NOMO-1 (cell line): Measurements from ENCODE around the gene PKD1.

ENCODE experiments used
- DNase-seq, 2 experiments: peaks; one replicate each; lab custom pipeline; 2025; ENCODE audit not compliant: unreplicated experiment in 2 of 2; lab: John Stamatoyannopoulos, UW

The PKD1 gene

DNA sequence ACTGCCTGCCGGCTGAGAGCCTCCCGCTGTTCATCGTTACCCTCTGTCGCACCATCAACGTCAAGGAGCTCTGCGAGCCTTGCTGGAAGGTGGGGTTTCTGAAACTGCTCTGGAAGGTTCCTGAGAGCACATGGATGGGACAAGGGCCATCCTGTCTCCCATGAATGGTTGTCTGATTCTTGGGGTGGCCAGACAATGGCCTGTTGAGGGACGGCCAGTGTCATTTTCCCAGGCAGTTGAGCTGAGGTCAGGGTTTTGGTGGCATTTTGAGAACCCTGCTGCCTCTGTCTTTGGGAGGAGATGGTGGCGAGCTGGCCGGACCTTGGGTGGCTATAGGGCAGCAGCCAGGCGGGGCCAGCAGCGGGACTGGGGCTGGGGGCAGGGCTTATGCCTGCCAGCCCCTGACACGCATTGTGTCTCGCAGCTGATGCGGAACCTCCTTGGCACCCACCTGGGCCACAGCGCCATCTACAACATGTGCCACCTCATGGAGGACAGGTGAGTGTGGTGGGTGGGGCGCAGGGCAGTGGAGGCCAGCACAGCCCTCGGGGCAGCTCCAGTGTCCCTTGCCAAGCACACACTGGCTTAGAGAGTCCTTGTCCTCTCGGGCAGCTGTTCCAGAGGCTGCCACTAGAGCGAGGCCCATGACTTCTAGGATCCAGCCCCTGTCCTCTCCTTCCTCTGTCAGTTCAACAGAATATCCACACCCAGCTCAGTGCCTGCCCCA lies 78.9 kb downstream of the PKD1 start:
- DNase-seq, result no peak

DNA sequence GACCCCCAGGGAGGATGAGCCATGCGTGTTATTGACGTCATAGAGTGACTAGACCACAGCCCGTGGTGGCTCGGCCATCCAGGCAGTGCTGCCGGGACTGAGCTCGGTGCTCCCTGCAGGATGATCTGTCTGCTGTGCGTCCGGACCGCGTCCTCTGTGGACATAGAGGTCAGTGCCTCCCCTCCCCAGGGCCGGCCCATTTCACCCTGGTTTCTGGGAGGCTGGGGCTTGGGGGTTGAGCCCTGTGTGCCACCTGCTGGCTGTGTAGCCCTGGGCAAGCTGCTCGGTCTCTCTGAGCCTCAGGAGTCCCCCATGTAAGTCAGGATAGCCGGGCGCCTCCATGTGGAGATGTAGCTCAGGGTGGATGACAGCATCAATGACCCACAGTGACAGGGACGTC lies 79.6 kb downstream of the PKD1 start:
- no peak for DNase-seq

DNA sequence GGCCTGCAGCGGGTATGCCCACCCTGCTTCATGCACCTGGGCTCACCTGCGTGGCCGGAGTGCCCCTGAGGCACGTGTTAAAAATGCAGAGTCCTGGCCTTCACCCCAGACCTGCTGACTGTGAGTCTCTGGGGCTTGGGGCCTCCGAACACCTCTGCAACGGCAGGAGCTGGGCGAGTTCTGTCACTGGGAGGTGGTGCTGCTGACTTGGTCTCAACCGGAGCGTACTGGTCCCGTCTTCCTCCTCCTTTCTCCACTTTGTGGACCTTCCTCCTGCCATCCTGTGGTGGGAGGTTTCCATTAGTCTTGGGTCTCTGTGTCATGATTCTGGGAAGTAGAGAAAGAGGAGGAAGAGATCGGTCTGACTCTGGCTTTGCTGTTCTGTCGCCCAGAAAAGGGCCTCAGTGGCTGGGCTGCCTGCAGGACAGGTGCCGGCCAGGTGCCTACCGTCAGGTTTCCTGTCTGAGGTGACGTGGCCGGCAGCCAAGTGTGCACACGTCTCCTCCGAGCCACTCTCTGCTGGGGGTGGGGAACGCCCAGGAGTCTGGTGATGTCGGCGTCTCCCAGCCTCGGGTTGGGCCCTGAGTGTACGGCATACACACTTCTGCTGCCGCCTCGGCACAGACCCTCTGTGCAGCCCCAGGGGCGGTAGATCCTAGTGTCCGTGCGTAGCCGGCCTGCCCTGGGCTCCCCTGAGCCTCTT lies 81.0 kb downstream of the PKD1 start:
- no peak for DNase-seq

DNA sequence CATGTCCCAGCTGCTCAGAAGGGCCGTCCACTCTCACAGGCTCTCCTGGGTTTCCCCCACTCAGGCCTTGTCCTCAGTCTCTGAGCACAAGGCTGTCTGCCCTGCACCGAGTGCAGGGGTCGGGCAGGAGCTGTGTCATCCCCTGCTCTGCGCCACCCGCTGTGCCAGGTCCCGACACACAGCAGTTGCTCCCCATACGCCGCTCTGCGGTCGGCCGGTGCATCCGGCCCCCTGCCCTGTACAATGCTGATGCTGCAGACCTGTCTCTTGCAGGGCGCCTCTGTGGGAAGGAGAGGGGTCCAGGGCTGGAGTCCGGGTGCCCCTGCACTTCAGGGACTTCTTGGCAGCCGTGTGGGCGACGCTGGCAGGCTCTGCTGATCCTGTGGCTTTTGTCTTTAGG lies 81.8 kb downstream of the PKD1 start:
- no peak for DNase-seq

DNA sequence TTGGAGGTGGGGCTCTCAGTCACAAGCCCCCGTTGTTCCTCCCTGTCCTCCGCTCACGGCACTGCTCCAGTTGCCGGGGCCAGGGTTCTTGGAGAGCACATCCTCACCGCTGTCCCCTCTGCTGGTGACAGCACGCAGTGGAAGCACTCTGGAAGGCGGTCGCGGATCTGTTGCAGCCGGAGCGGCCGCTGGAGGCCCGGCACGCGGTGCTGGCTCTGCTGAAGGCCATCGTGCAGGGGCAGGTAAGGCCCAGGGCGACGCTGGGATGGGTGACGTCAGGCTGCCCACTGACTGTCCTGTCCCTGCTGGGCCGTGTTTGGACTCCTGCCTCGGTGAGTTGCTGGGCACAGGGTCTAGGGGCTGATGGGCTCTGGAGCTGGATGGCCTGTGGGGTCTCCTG lies 82.5 kb downstream of the PKD1 start:
- DNase-seq, result no peak

DNA sequence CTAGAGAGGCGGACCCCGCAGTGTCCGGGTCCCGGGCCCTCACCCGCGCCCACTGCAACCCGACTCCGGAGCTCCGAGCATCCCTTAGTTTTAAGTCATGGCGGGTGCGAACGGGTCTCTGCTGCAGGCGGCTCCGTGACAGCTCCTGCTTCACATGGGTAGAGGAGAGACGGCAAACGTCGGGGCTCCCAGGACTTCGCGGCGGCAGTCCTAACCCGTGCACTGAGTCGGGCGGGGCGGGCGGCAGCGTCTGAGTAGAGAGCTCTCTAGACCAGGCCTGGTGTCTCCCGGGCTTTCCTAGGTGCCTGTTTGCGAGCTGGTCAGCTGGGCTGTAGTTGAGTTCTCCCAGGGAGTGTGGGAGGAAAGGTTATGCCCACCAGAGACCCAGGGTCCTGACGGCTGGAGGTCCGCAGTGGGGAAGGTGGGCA lies 87.6 kb downstream of the PKD1 start:
- no peak for DNase-seq

DNA sequence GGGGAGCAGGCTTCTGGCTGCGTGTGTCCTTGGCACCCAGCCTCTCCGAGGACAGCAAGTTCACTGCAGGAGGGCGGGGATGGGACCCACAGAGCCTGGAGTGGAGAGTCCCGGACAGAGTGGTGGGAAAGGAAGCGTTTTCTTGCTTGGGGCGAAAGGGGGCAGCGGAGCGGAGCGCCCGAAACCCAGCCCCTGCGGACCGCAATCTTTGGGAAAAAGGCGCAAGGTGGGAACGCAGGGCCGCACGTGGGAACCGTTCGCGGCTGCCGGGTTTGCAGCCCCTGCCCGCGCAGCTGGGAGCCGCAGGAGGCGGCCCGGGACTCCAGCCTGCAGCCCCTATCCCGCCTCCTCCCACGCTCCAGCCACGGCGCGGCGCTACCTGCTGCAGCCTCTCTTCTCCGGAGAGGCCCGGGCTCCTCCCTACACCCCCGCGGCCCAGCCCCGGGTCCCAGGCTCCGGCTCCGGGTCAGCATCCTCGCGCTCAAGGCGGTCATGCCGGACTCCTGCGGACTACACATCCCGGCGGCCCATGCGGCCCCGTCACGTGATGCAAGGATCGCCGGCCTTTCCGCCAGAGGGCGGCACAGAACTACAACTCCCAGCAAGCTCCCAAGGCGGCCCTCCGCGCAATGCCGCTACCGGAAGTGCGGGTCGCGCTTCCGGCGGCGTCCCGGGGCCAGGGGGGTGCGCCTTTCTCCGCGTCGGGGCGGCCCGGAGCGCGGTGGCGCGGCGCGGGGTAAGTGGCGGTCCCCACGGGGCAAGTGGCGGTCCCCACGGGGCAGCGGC lies 88.2 kb downstream of the PKD1 start, which contains the start of the genes NTHL1 and TSC2:
Gene NTHL1 (minus strand): TSS at position 505 of the 786 bp plus-strand sequence. CDS start 11 bp downstream, at position 494.
Gene TSC2 (plus strand): TSS at position 656 of the 786 bp plus-strand sequence. CDS start 631 bp downstream, outside the sequence.
- peak; percentile 95 for DNase-seq

DNA sequence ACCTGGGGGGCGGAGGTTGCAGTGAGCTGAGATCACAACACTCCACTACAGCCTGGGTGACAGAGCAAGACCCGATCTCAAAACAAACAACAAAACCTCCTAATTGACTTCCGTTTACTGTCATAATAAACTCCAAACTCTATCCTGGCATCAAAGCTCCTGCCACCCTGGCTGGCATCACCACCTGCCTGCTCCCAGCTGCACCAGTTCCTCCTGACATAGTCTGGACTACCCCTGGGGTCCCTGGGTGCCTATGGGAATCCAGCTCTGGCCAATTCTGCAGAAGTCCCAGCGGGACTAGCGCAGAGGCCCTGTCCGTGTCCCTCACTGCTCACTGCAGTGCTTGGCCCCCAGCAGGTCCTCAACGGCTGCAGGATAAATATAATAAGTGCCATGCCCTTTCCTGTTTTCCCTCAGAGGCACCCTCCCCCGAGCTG lies 88.8 kb downstream of the PKD1 start:
- DNase-seq, result no peak

DNA sequence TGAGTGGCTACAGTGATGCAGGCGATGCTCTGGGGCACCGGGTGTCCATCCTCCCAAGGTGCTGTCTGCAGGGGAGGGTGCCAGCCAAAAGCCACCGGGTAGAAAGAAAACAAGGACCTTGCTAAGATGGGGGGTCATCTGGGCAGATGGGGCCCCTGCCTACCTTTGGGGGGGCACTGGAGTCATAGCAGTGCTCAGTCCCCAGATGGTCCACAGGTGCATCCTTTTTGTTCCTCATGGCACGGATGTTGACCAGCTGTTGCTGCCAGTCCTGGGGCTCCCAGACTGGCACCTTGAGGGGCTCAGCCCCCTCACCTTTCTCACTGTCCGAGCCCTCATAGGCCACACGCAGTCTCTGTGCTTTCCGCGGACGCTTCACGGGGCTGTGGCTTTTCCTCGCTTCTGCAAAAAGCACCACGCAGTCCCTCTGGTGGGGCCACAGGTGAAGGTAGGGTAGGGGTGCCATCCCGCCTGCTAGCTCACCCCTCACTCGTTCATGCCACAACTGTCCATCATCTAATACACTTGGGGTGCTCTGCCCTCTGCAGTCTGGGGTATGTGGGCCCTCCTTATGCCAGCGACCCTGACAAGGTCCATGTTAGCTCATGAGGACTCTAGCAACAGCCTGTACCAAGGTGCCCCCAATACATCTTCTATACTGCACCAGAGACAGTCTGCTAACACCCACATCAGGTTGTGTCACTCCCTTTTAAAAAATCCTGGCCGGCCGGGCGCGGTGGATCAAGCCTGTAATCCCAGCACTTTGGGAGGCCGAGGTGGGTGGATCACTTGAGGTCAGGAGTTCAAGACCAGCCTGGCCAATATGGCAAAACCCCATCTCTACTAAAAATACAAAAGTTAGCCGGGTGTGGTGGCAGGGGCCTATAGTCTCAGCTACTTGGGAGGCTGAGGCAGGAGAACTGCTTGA lies 89.5 kb downstream of the PKD1 start:
- DNase-seq, result no peak

DNA sequence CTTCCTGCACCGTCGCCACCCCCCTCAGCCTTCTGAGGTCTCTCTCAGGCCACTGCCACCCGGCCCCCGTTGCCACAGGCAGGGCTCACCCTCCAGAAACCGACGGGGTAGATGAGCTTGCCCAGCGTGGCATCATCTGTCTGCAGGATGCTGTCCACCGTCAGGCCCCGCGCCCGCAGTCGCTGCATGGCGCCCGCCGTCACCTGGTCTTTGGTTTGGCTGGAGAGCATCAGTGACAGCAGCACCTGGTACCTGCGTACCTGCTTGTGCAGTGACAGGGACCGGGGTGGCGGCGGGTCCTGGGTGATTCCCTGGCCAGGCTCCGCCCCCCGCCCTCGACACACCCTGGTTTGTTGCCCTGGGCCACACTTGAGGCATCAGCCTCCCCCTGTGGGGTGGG lies 91.2 kb downstream of the PKD1 start:
- no peak for DNase-seq

DNA sequence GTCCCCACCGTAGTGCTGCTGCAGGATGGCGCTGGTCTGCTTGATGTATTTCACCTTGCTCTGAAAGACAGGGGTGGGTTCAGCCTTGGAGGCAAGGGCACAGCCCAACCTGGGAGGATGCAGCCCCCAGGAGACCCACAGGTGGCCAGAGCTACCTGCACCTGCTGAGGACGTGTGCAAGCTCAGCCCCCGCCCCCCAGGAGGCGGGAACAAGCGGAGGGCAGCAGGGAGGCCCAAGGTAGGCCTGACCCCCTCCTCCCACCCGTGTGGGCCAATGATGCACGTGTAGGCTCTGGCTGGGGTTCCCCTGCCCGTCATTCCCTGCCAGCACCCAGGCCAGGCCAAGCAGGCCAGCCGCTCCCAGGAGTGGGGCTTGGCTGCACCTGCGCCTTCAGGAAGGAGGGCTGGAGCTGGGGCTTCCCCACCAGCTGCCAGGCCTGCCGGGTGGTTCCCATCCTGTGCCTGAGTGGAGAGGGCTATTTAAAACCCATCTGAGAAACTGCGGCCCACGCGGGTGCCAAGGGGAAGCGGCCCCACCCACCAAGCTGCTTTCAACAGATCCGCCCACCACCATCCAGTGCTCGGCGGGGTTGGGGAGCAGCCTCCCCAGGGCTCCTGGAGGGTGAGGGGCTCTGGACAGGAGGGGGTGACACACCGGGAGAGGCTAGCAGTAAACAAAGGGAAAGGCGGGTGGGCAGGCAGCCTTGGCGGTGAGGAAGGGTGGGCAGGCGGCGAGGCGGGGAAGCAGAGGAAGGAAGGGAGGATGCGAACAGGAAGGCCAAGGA lies 91.8 kb downstream of the PKD1 start:
- DNase-seq, result no peak

DNA sequence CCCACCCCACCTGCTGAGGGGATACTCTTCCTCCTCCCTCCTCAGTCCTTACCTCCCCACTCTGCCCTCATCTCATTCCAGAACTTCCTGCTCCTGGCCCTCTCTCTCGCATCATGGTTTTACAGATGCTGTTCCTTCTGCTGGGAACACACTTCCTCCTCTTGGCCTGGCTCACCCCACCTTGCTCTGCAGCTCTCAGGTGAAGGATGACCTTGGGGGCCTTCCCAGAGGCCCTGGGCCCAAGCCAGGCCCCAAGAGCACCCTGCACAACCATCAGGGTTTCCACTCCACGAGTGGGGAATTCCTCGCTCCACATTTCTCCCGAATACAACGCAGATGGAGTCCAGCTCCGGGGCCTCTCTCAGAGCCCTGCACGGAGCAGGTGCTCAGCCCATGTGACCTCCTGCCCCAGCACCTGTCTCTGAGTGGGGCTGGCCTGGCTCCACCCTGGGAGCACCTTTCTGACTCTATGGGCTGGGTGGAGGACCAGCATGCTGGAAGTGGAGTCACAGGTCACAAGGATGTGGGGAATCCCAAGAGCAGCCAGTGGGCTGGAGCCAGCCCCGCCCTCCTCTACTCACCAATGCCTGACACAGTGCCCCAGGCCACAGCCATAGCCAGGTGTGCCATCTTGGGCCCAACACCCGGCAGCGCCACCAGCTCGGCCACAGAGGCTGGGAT lies 92.6 kb downstream of the PKD1 start:
- DNase-seq, result no peak

DNA sequence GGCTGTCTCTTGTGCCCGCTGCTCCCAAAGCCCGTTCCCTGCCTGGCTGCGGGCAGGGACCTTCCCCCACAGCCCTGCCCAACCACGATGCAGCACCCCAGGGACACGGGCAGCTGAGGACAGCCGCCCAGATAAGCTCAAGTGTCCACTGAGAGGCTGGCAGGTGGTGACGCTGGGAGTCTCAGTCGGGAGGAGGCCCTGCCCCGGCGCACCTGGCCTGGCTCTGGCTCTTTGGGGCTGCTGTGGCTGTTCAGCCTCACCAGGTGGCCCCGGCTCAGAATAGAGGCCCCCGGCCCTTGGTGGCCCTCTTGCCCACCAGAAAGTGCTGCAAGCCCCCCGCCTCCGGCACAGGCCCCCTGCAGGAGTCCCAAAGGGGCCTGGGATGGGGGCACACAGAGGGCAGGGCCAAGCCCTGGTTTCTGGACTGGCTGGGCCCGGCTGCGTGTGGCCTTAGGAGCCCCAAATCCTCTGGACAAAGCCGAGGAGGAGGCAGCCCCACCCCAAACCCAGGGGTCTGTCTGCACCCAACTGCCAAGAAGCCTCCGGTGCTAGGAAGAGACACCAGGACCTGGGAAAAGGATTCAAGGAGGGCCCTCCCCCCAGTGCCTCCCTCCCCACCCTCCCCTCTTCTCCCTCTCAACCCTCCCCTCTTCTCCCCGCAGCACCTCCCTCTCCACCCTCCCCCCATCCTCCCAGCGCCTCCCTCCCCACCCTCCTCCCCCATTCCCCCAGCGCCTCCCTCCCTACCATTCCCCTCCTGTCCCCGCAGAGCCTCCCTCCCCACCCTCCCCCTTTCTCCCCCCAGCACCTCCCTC lies 93.3 kb downstream of the PKD1 start:
- DNase-seq, result no peak

DNA sequence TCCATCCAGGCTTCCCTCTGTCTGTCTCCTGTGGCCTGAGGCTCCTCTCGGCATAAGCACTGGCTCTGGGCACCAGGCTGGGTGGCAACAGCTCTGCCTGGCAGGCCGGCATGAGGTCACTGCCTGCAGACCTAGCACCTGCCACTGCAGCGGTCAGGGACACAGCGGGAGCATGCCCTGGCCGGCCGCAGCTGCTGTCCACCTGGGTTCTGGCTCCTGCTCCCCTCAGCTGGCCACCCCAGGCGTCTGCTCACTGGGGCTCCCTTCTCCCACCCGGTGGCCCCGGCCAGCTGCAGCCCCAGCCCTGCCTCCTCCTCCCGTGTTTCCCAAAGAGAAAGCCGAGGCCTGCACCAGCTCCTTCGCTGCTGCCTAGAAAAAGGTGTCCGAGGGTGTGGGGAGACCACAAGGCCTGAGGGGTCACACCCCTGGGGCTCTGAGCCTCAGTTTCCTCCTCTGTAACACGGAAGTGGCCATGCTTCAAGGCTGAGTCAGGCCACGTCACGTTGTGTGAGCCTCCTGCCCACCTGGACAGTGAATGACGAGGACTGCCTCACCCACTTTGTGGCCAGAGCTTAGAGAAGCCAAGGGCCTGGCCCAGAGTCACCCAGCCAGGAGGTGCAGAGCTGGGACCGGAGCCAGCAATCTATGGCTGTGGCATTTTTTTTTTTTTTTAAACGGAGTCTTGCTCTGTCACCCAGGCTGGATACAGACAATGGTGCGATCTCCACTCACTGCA lies 94.7 kb downstream of the PKD1 start:
- no peak for DNase-seq

DNA sequence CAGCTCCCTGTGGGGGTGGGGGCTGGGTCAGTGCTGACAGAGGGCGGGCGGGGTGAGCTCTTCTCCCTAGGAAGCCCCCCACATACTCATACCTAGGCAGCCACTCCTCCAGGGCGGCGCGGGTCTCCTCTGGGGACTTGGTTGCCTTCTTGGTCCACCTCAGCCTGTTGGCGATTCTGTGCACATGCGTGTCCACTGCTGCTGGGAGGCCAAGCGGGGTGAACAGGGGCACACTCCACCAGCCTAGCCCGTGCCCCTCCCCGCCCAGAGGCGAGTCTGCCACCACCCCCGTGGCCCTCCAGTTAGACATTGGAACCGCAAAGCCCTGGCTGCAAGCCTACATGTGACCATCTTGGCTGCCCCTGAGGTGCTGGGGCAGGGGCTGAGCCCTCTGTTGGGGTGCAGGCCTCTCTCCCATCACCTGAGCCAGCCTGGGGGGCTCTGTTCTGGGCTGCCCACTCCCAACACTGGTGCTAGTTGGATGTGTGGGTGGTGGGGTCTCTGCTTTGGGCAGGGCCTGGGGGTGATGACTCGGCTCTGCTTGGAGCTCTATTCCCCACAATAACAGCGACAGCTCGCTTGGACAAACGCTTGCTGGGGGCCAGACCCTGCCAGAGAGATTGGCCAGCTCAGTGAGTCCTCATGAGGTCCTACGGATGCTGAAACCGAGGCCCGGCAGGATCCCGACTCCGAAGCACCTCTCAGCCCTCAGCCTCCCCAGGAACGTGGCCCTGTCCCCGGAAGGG lies 95.5 kb downstream of the PKD1 start:
- DNase-seq, result no peak

DNA sequence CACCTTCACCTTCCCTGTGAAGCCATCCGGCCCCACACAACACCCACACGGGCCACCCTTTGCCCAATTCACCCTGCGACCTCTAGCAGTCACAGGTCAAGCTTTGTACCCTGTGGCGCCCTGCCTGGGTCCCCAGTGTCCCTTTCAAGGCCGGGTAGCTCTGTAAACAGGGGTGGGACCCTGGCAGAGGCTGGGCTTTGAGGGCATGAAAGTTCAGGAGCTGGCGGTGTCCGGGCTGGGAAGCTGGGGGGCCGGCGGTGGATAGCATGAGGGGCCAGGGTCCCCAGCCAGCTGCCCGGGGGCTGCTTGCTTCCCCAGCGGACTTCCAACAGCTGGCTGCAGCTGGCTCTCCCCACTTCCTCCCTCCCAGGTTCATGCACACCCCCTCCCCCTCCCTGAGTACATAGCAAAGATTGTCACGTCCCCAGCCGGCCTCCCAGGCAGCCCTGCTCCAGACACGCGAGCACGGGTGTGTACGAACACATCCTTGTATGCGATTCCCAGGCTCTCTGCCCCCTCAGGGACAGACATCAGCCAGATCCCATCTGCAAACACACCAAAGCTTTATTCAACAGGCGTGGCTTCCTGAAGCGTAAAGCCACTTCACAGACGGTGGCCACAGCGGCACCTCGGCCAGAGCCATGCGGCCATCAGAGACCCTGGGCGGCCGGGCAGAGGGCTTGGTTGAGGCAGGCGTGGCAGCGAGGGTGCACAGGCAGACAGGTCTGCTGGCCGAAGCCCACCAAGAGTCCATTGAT lies 96.2 kb downstream of the PKD1 start:
- no peak for DNase-seq
